Chondrocyte (in vitro differentiated cells): ENCODE measurements around the gene LYPD5. TPM values are rescaled to one million over a fixed set of nuclear protein-coding genes. Genes with fewer than 3 reads are reported as not detected.

Source experiments
- DNase-seq: peaks from one replicate; pipeline ENCODE4 v3.0.0; 2021; ENCODE audit warnings: mixed read lengths, low spot score
- H3K27ac Mint-ChIP-seq: one replicate; pipeline ENCODE4 v1.8.0; 2021; ENCODE audit warnings: mild to moderate bottlenecking, moderate library complexity, mixed read lengths; ENCODE audit not compliant: unreplicated experiment
- H3K27me3 Mint-ChIP-seq: 2 replicates; pipeline ENCODE4 v1.8.0; 2021; ENCODE audit warnings: low read depth, mixed read lengths
- H3K36me3 Mint-ChIP-seq: 2 replicates; pipeline ENCODE4 v1.8.0; 2021; ENCODE audit warnings: low read depth, mixed read lengths
- H3K4me1 Mint-ChIP-seq: 2 replicates; pipeline ENCODE4 v1.8.0; 2021; ENCODE audit warnings: low read depth, mild to moderate bottlenecking, mixed read lengths
- H3K4me3 Mint-ChIP-seq: one replicate; pipeline ENCODE4 v1.8.0; 2021; ENCODE audit warnings: mild to moderate bottlenecking, moderate library complexity, mixed read lengths; ENCODE audit not compliant: unreplicated experiment
- H3K9me3 Mint-ChIP-seq: 2 replicates; pipeline ENCODE4 v1.8.0; 2021; ENCODE audit warnings: low read depth, mixed read lengths
- CTCF ChIP-seq: fragments of 200-600 bp; sonication (generic); IDR thresholded peaks from 2 replicates; pipeline ENCODE4 v1.5.0; 2021; ENCODE audit warnings: antibody characterized with exemption, mild to moderate bottlenecking, moderate library complexity
- total RNA-seq: library from RNA; stranded (reverse); gene quantifications from 3 replicates; pipeline ENCODE4 v1.2.1, GENCODE V29; 2021

Gene LYPD5
- total RNA-seq, 1 donor from 2014 or later = not detected

- TF ChIP-seq CTCF = peak; percentile 11
- no peak for DNase-seq
- Mint-ChIP-seq H3K9me3 (no peaks in the 10 kb centered on the region), H3K27ac (no peak overlapping the region), H3K4me1 (peaks cover 52% of the 10 kb centered on the region), H3K4me3 (no peak overlapping the region), H3K27me3 (peaks cover 4% of the 10 kb centered on the region), H3K36me3 (no peaks in the 10 kb centered on the region)
Measured at GRCh38 chr19:43779820-43780219, 22.4 kb downstream of the LYPD5 start.

- Mint-ChIP-seq H3K36me3 (no peaks in the 10 kb centered on the region), H3K27me3 (peaks cover 6% of the 10 kb centered on the region), H3K27ac (no peak overlapping the region), H3K4me1 (peaks cover 51% of the 10 kb centered on the region), H3K9me3 (no peaks in the 10 kb centered on the region), H3K4me3 (no peak overlapping the region)
- no peak for TF ChIP-seq CTCF
- peak; percentile 38 for DNase-seq
Measured at GRCh38 chr19:43779147-43779819, 23.0 kb downstream of the LYPD5 start.

GRCh38 chr19:43778651-43779050 is 23.6 kb downstream of the LYPD5 start:
- TF ChIP-seq CTCF = no peak
- Mint-ChIP-seq H3K4me1 (peaks cover 46% of the 10 kb centered on the region), H3K4me3 (no peak overlapping the region), H3K27ac (no peak overlapping the region), H3K9me3 (no peaks in the 10 kb centered on the region), H3K27me3 (peaks cover 6% of the 10 kb centered on the region), H3K36me3 (no peaks in the 10 kb centered on the region)
- peak; percentile 14 for DNase-seq

- TF ChIP-seq CTCF = no peak
- H3K4me1 Mint-ChIP-seq = peaks cover 44% of the 10 kb centered on the region
- no peak for DNase-seq
- no peak overlapping the region for H3K4me3 Mint-ChIP-seq
- H3K36me3 Mint-ChIP-seq = no peaks in the 10 kb centered on the region
- H3K27ac Mint-ChIP-seq = peak overlapping the region; percentile 78
- peaks cover 6% of the 10 kb centered on the region for H3K27me3 Mint-ChIP-seq
- H3K9me3 Mint-ChIP-seq = no peaks in the 10 kb centered on the region
Measured at GRCh38 chr19:43777163-43777695, 25.0 kb downstream of the LYPD5 start.

- Mint-ChIP-seq H3K27ac (no peak overlapping the region), H3K27me3 (peaks cover 6% of the 10 kb centered on the region), H3K4me1 (peaks cover 40% of the 10 kb centered on the region), H3K9me3 (no peaks in the 10 kb centered on the region), H3K36me3 (no peaks in the 10 kb centered on the region), H3K4me3 (no peak overlapping the region)
- TF ChIP-seq CTCF = no peak
- no peak for DNase-seq
Measured at GRCh38 chr19:43776286-43776685, 26.0 kb downstream of the LYPD5 start.
